Measurements from ENCODE around the gene IFNA1. TPM values are rescaled to one million over a fixed set of nuclear protein-coding genes. Genes with fewer than 3 reads are reported as not detected.

The IFNA1 gene
- total RNA-seq, 2 experiments from 2014 or later, result not detected

DNA sequence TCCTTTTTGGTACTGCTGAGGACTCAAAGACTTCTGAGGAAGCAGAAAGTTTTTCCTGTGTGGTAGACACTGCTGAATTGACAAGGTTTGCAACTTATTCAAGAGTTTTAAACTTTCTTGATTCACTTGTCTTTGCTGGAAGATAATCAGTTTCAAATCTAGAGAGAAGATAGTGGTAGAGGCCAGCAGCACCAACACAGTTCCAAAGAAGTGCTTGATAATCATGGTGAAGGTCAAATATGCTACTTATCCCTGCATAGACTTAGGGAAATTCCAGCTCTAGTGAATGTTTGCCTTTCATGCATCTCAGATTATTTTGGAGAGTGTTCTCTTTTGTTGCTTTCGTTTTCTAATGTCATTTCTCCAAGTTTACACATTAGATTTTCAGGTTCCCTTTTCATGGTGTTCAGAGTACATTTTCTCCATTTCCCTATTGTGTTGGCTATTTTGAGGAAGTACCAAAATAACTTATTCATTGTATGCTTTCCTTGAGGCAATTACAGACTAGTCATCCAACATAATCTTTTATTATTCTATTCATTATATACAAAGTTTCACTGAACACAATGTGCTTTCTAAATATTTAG, 41.3 kb downstream of the IFNA1 start:
- ChIA-PET CTCF (interaction anchor here (0.9 kb wide), 1 partner anchor 47 kb away, joined by 3 read pairs; no protein-coding TSS in a partner anchor), POLR2A (interaction anchor here (1.2 kb wide), 1 partner anchor 9 kb away, joined by 3 read pairs; no protein-coding TSS in a partner anchor)
- peaks cover 10% of the 10 kb centered on the region for H3K9me3 Mint-ChIP-seq
- intact Hi-C loops (cut with micrococcal nuclease), result no loop called here
- H3K36me3 Mint-ChIP-seq (ENCODE audit: low read depth), result no peaks in the 10 kb centered on the region
- no peaks in the 10 kb centered on the region for H3K27me3 Mint-ChIP-seq
- no peak overlapping the region for H3K4me3 Mint-ChIP-seq
- ATAC-seq (no peak), DNase-seq (no peak)
- no peak overlapping the region for H3K27ac Mint-ChIP-seq
- H3K4me1 Mint-ChIP-seq (ENCODE audit: low read depth), result peaks cover 11% of the 10 kb centered on the region
- TF ChIP-seq, protein P1, sequence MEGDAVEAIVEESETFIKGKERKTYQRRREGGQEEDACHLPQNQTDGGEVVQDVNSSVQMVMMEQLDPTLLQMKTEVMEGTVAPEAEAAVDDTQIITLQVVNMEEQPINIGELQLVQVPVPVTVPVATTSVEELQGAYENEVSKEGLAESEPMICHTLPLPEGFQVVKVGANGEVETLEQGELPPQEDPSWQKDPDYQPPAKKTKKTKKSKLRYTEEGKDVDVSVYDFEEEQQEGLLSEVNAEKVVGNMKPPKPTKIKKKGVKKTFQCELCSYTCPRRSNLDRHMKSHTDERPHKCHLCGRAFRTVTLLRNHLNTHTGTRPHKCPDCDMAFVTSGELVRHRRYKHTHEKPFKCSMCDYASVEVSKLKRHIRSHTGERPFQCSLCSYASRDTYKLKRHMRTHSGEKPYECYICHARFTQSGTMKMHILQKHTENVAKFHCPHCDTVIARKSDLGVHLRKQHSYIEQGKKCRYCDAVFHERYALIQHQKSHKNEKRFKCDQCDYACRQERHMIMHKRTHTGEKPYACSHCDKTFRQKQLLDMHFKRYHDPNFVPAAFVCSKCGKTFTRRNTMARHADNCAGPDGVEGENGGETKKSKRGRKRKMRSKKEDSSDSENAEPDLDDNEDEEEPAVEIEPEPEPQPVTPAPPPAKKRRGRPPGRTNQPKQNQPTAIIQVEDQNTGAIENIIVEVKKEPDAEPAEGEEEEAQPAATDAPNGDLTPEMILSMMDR (IDR thresholded peaks at IDR 0.05), result no peak

DNA sequence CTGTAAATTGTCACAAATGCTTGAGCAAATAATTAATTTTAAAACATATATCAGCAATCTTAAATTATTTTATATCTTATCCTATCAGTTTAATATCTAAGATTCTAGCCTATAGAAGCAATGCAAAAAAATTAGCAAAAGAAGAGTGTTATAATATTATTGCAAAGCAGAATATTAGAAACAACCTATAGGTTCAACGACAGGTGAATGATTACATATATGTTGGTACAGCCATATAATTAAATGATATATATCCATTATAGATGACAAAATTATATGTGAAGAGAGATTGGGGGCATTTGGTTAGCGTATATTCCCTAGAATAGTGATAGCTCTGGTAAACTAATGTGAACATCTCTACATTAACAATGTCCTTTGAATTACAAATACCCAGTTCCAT, 42.0 kb downstream of the IFNA1 start, which contains the start of gene IFNE:
Gene IFNE (minus strand): TSS at position 101 of the 400 bp plus-strand sequence. CDS start 619 bp downstream, outside the sequence.
- no peak within 1 kb of the TSS for H3K27ac Mint-ChIP-seq
- H3K27me3 Mint-ChIP-seq, result no peaks in the 10 kb centered on the region
- no peaks in the 10 kb centered on the region for H3K36me3 Mint-ChIP-seq (ENCODE audit: low read depth)
- DNase-seq (no peak), ATAC-seq (no peak)
- POLR2A ChIA-PET, result no interaction called here
- TF ChIP-seq, protein P1 (IDR thresholded peaks at IDR 0.05), result no peak
- peaks cover 11% of the 10 kb centered on the region for H3K4me1 Mint-ChIP-seq (ENCODE audit: low read depth)
- CTCF ChIA-PET, result interaction anchor here (0.9 kb wide), 1 partner anchor 48 kb away, joined by 3 read pairs; no protein-coding TSS in a partner anchor
- intact Hi-C loops (cut with micrococcal nuclease), result no loop called here
- H3K9me3 Mint-ChIP-seq, result peaks cover 10% of the 10 kb centered on the region
- no peak within 1 kb of the TSS for H3K4me3 Mint-ChIP-seq

Other genes starting within 250 kb of the IFNA1 start
- not detected for gene IFNA7, start 238.2 kb upstream of the IFNA1 start, total RNA-seq
- not detected for gene IFNA10, start 233.3 kb upstream of the IFNA1 start, total RNA-seq
- gene IFNA16, start 223.1 kb upstream of the IFNA1 start, total RNA-seq, result not detected
- not detected for gene IFNA17, start 212.2 kb upstream of the IFNA1 start, total RNA-seq
- not detected for gene IFNA14, start 200.4 kb upstream of the IFNA1 start, total RNA-seq
- not detected for gene IFNA5, start 135.1 kb upstream of the IFNA1 start, total RNA-seq
- 10 to 100 TPM; 15.6 to 15.8 TPM for gene KLHL9, start 105.0 kb upstream of the IFNA1 start, total RNA-seq
- not detected for gene IFNA6, start 89.6 kb upstream of the IFNA1 start, total RNA-seq
- gene IFNA13, start 72.4 kb upstream of the IFNA1 start, total RNA-seq, result not detected
- gene IFNA2, start 55.0 kb upstream of the IFNA1 start, total RNA-seq, result not detected
- gene IFNA8, start 31.3 kb upstream of the IFNA1 start, total RNA-seq, result not detected
- gene IFNE, start 41.9 kb downstream of the IFNA1 start, total RNA-seq, result not detected